ENCODE measurements around the gene TPSD1. TPM values are rescaled to one million over a fixed set of nuclear protein-coding genes. Genes with fewer than 3 reads are reported as not detected.

Gene TPSD1
- total RNA-seq, 1 donor from 2014 or later: not detected

GRCh38 chr16:1279081-1279944 is 23.4 kb downstream of the TPSD1 start:
- peaks cover 3% of the 10 kb centered on the region for H3K36me3 Mint-ChIP-seq (ENCODE audit: low read depth, unreplicated experiment)
- H3K4me1 Mint-ChIP-seq (ENCODE audit: low read depth, unreplicated experiment): no peaks in the 10 kb centered on the region
- peaks cover 34% of the 10 kb centered on the region for H3K27me3 Mint-ChIP-seq (ENCODE audit: low read depth, unreplicated experiment)
- H3K27ac ChIP-seq (ENCODE audit: low read depth, low read length): no peak overlapping the region
- TF ChIP-seq EZH2 (IDR thresholded peaks at IDR 0.05; ENCODE audit: insufficient read depth, low read length) (no peak), CTCF (IDR thresholded peaks at IDR 0.05; ENCODE audit: insufficient read depth, low read depth, low read length) (no peak)
- no peak overlapping the region for H3K4me2 ChIP-seq (ENCODE audit: low read length)
- no peak overlapping the region for H3K9ac ChIP-seq (ENCODE audit: low read length)
- H3K4me3 ChIP-seq (ENCODE audit: insufficient read depth, low read depth, low read length): no peak overlapping the region
- H4K20me1 ChIP-seq (ENCODE audit: insufficient read depth, low read length): no peaks in the 10 kb centered on the region
- peaks cover 3% of the 10 kb centered on the region for H3K9me3 Mint-ChIP-seq (ENCODE audit: unreplicated experiment)
- FAIRE-seq (no peak), DNase-seq (ENCODE audit: low read depth) (no peak)
- peaks cover 7% of the 10 kb centered on the region for H3K27me3 ChIP-seq (ENCODE audit: insufficient read depth, low read length)
- no peaks in the 10 kb centered on the region for H3K4me1 ChIP-seq (ENCODE audit: insufficient read depth, low read length)
- H3K9me3 ChIP-seq (ENCODE audit: insufficient read depth, low read depth, low read length): no peaks in the 10 kb centered on the region
- H3K79me2 ChIP-seq (ENCODE audit: insufficient read depth, low read length): no peaks in the 10 kb centered on the region
- H3K36me3 ChIP-seq (ENCODE audit: insufficient read depth, low read length): no peaks in the 10 kb centered on the region
- no peak overlapping the region for H2AFZ ChIP-seq (ENCODE audit: low read depth, low read length)
- no peak overlapping the region for H3K27ac Mint-ChIP-seq (ENCODE audit: unreplicated experiment)
- H3K4me3 Mint-ChIP-seq (ENCODE audit: unreplicated experiment): no peak overlapping the region

GRCh38 chr16:1279945-1280589 is 24.2 kb downstream of the TPSD1 start:
- Mint-ChIP-seq H3K27me3 (ENCODE audit: low read depth, unreplicated experiment) (peaks cover 33% of the 10 kb centered on the region), H3K4me1 (ENCODE audit: low read depth, unreplicated experiment) (no peaks in the 10 kb centered on the region), H3K36me3 (ENCODE audit: low read depth, unreplicated experiment) (peaks cover 3% of the 10 kb centered on the region), H3K4me3 (ENCODE audit: unreplicated experiment) (no peak overlapping the region), H3K9me3 (ENCODE audit: unreplicated experiment) (peaks cover 3% of the 10 kb centered on the region), H3K27ac (ENCODE audit: unreplicated experiment) (no peak overlapping the region)
- FAIRE-seq: no peak
- H3K4me2 ChIP-seq (ENCODE audit: low read length): no peak overlapping the region
- H3K27me3 ChIP-seq (ENCODE audit: insufficient read depth, low read length): peaks cover 7% of the 10 kb centered on the region
- no peak overlapping the region for H3K4me3 ChIP-seq (ENCODE audit: insufficient read depth, low read depth, low read length)
- no peaks in the 10 kb centered on the region for H3K4me1 ChIP-seq (ENCODE audit: insufficient read depth, low read length)
- no peak overlapping the region for H3K27ac ChIP-seq (ENCODE audit: low read depth, low read length)
- no peaks in the 10 kb centered on the region for H3K9me3 ChIP-seq (ENCODE audit: insufficient read depth, low read depth, low read length)
- H3K79me2 ChIP-seq (ENCODE audit: insufficient read depth, low read length): no peaks in the 10 kb centered on the region
- no peak for DNase-seq (ENCODE audit: low read depth)
- no peak overlapping the region for H3K9ac ChIP-seq (ENCODE audit: low read length)
- no peaks in the 10 kb centered on the region for H3K36me3 ChIP-seq (ENCODE audit: insufficient read depth, low read length)
- TF ChIP-seq CTCF (IDR thresholded peaks at IDR 0.05; ENCODE audit: insufficient read depth, low read depth, low read length): no peak
- H2AFZ ChIP-seq (ENCODE audit: low read depth, low read length): no peak overlapping the region
- H4K20me1 ChIP-seq (ENCODE audit: insufficient read depth, low read length): no peaks in the 10 kb centered on the region

GRCh38 chr16:1280783-1281182 is 24.9 kb downstream of the TPSD1 start:
- H3K27me3 ChIP-seq (ENCODE audit: insufficient read depth, low read length): peaks cover 9% of the 10 kb centered on the region

More at GRCh38 chr16:1280783-1281182, 24.9 kb downstream of the TPSD1 start:
- Histone ChIP-seq H3K4me1 (ENCODE audit: insufficient read depth, low read length) (no peaks in the 10 kb centered on the region), H3K9me3 (ENCODE audit: insufficient read depth, low read depth, low read length) (no peaks in the 10 kb centered on the region), H3K9ac (ENCODE audit: low read length) (no peak overlapping the region), H4K20me1 (ENCODE audit: insufficient read depth, low read length) (no peaks in the 10 kb centered on the region), H2AFZ (ENCODE audit: low read depth, low read length) (no peak overlapping the region), H3K27ac (ENCODE audit: low read depth, low read length) (no peak overlapping the region), H3K4me3 (ENCODE audit: insufficient read depth, low read depth, low read length) (no peak overlapping the region), H3K4me2 (ENCODE audit: low read length) (no peak overlapping the region), H3K36me3 (ENCODE audit: insufficient read depth, low read length) (no peaks in the 10 kb centered on the region), H3K79me2 (ENCODE audit: insufficient read depth, low read length) (no peaks in the 10 kb centered on the region)
- DNase-seq (ENCODE audit: low read depth) (no peak), FAIRE-seq (no peak)
- TF ChIP-seq CTCF (IDR thresholded peaks at IDR 0.05; ENCODE audit: insufficient read depth, low read depth, low read length) (no peak), EZH2 (IDR thresholded peaks at IDR 0.05; ENCODE audit: insufficient read depth, low read length) (no peak)
- Mint-ChIP-seq H3K36me3 (ENCODE audit: low read depth, unreplicated experiment) (no peaks in the 10 kb centered on the region), H3K4me1 (ENCODE audit: low read depth, unreplicated experiment) (no peaks in the 10 kb centered on the region), H3K4me3 (ENCODE audit: unreplicated experiment) (no peak overlapping the region), H3K9me3 (ENCODE audit: unreplicated experiment) (peaks cover 3% of the 10 kb centered on the region), H3K27ac (ENCODE audit: unreplicated experiment) (no peak overlapping the region), H3K27me3 (ENCODE audit: low read depth, unreplicated experiment) (peaks cover 27% of the 10 kb centered on the region)

Measured in astrocyte (in vitro differentiated cells and primary cell).